ENCODE measurements around the gene FKBP5. TPM values are rescaled to one million over a fixed set of nuclear protein-coding genes. Genes with fewer than 3 reads are reported as not detected.
A peak's percentile ranks its signal among the peaks of the same experiment; 100 is the strongest.

The FKBP5 gene
- total and polyA plus RNA-seq, 9 of the 15 experiments (the other 6 are each of a cell fraction or from before 2014, with no cell fraction given): 32.7 to 151 (median 75.0) TPM

- Histone ChIP-seq H3K36me3 (ENCODE audit: control insufficient read depth, insufficient read depth, low read length) (no peaks in the 10 kb centered on the region), H4K20me1 (replicated peaks; ENCODE audit: control insufficient read depth, insufficient read depth, low read length) (no peaks in the 10 kb centered on the region), H3K9me1 (ENCODE audit: control insufficient read depth, insufficient read depth, low read length) (no peaks in the 10 kb centered on the region), H3K9me3 (replicated peaks; ENCODE audit: control insufficient read depth, insufficient read depth, low read depth, low read length) (no peaks in the 10 kb centered on the region), H3K27ac (ENCODE audit: extremely low read depth, low read depth, low read length) (no peak overlapping the region), H3K4me3 (no peak overlapping the region), H3K79me2 (ENCODE audit: control insufficient read depth, insufficient read depth, low read length) (no peaks in the 10 kb centered on the region), H3K27me3 (ENCODE audit: control insufficient read depth in 2 of 2, insufficient read depth in 2 of 2, low read length in 2 of 2) (0 out of 5 replicates have a peak, but pooled peaks cover 0 to 4% of the 10 kb centered on the region in 2 experiments), H2AFZ (ENCODE audit: low read depth, low read length) (no peak overlapping the region), H3K4me1 (replicated peaks in 1 of 2; ENCODE audit: control insufficient read depth in 2 of 2, insufficient read depth in 2 of 2, low read length in 2 of 2) (peaks cover 22 to 23% of the 10 kb centered on the region in 2 experiments; a peak in 4 of 5 replicates), H3K9ac (ENCODE audit: insufficient read depth in 1 of 2, low read depth in 2 of 2, low read length in 2 of 2) (peak overlapping the region in 1 of 2 experiments; percentile 38; a peak in 1 of 4 replicates), H3K4me2 (ENCODE audit: insufficient read depth, low read length) (no peak overlapping the region)
- intact Hi-C loops (cut with micrococcal nuclease): no loop called here
- WGBS (ENCODE audit: insufficient coverage, low coverage, missing lambda C conversion rate): 62% methylated on average over 4 of the region's 4 CpGs
- ATAC-seq: no peak
- no peak for TF ChIP-seq KDM4B (IDR thresholded peaks at IDR 0.05; ENCODE audit: borderline replicate concordance in 2 of 2, low read depth in 1 of 2)
- TF ChIP-seq SPI1 (IDR thresholded peaks at IDR 0.05; ENCODE audit: borderline replicate concordance, low read depth, low read length): peak; percentile 31; the same call in 1 of the 2 replicates
- in situ Hi-C loops (cut with MboI): no loop called here
- DNase-seq (ENCODE audit: extremely low read depth in 1 of 4, low spot score in 3 of 4): peak in 1 of 4 experiments; percentile 9
- no peak for FAIRE-seq
- POLR2A ChIA-PET: no interaction called here
- no TSS peak for BruUV-seq (replicated peaks)
- CTCF ChIA-PET (ENCODE audit: low intra/inter-chr PET ratio): interaction anchor here (0.7 kb wide), 1 partner anchor 18 kb away, joined by 3 read pairs; no protein-coding TSS in a partner anchor
Measured at GRCh38 chr6:35718375-35718736, 29.6 kb upstream of the FKBP5 start.

GRCh38 chr6:35717449-35718374 lies 29.0 kb upstream of the FKBP5 start:
- Histone ChIP-seq H2AFZ (ENCODE audit: low read depth, low read length) (no peak overlapping the region; the same call in 1 of the 2 replicates), H3K27ac (ENCODE audit: extremely low read depth, low read depth, low read length) (no peak overlapping the region), H3K79me2 (ENCODE audit: control insufficient read depth, insufficient read depth, low read length) (no peaks in the 10 kb centered on the region), H3K4me1 (replicated peaks in 1 of 2; ENCODE audit: control insufficient read depth in 2 of 2, insufficient read depth in 2 of 2, low read length in 2 of 2) (peaks cover 22 to 23% of the 10 kb centered on the region in 2 experiments; a peak in 4 of 5 replicates), H3K9me1 (ENCODE audit: control insufficient read depth, insufficient read depth, low read length) (no peaks in the 10 kb centered on the region), H3K36me3 (ENCODE audit: control insufficient read depth, insufficient read depth, low read length) (no peaks in the 10 kb centered on the region), H4K20me1 (replicated peaks; ENCODE audit: control insufficient read depth, insufficient read depth, low read length) (no peaks in the 10 kb centered on the region), H3K4me2 (ENCODE audit: insufficient read depth, low read length) (no peak overlapping the region), H3K9ac (ENCODE audit: insufficient read depth in 1 of 2, low read depth in 2 of 2, low read length in 2 of 2) (peak overlapping the region in 1 of 2 experiments; percentile 38; a peak in 2 of 4 replicates), H3K9me3 (replicated peaks; ENCODE audit: control insufficient read depth, insufficient read depth, low read depth, low read length) (no peaks in the 10 kb centered on the region), H3K4me3 (no peak overlapping the region), H3K27me3 (ENCODE audit: control insufficient read depth in 2 of 2, insufficient read depth in 2 of 2, low read length in 2 of 2) (0 out of 5 replicates have a peak, but pooled peaks cover 0 to 4% of the 10 kb centered on the region in 2 experiments)
- CTCF ChIA-PET (ENCODE audit: low intra/inter-chr PET ratio): no interaction called here
- intact Hi-C loops (cut with micrococcal nuclease): no loop called here
- POLR2A ChIA-PET: interaction anchor here (0.7 to 1.0 kb wide), 2 partner anchors 10 to 15 kb away, joined by 3 to 4 read pairs; no protein-coding TSS in a partner anchor
- ATAC-seq (no peak), DNase-seq (ENCODE audit: extremely low read depth in 1 of 4, low spot score in 3 of 4) (peak in 1 of 4 experiments; percentile 11), FAIRE-seq (no peak)
- BruUV-seq (replicated peaks): no TSS peak
- 56% methylated on average over 19 of the region's 19 CpGs for WGBS (ENCODE audit: insufficient coverage, low coverage, missing lambda C conversion rate)
- in situ Hi-C loops (cut with MboI): no loop called here
- TF ChIP-seq, protein P1, sequence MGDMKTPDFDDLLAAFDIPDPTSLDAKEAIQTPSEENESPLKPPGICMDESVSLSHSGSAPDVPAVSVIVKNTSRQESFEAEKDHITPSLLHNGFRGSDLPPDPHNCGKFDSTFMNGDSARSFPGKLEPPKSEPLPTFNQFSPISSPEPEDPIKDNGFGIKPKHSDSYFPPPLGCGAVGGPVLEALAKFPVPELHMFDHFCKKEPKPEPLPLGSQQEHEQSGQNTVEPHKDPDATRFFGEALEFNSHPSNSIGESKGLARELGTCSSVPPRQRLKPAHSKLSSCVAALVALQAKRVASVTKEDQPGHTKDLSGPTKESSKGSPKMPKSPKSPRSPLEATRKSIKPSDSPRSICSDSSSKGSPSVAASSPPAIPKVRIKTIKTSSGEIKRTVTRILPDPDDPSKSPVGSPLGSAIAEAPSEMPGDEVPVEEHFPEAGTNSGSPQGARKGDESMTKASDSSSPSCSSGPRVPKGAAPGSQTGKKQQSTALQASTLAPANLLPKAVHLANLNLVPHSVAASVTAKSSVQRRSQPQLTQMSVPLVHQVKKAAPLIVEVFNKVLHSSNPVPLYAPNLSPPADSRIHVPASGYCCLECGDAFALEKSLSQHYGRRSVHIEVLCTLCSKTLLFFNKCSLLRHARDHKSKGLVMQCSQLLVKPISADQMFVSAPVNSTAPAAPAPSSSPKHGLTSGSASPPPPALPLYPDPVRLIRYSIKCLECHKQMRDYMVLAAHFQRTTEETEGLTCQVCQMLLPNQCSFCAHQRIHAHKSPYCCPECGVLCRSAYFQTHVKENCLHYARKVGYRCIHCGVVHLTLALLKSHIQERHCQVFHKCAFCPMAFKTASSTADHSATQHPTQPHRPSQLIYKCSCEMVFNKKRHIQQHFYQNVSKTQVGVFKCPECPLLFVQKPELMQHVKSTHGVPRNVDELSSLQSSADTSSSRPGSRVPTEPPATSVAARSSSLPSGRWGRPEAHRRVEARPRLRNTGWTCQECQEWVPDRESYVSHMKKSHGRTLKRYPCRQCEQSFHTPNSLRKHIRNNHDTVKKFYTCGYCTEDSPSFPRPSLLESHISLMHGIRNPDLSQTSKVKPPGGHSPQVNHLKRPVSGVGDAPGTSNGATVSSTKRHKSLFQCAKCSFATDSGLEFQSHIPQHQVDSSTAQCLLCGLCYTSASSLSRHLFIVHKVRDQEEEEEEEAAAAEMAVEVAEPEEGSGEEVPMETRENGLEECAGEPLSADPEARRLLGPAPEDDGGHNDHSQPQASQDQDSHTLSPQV (IDR thresholded peaks at IDR 0.05): 0 out of 2 replicates have a peak, but pooled peaks have one; percentile 23
- TF ChIP-seq KDM1A (IDR thresholded peaks at IDR 0.05): no peak
